GM12874 (cell line): ENCODE data around the gene CCDC57.

Source experiments
- TF ChIP-seq, protein P1 (sequence below): IDR thresholded peaks from 2 replicates; pipeline ENCODE4 v1.5.1; 2011; ENCODE audit warnings: low read depth, mild to moderate bottlenecking, control low read depth, low read length, moderate library complexity; ENCODE audit not compliant: insufficient read depth

CCDC57 gene

DNA sequence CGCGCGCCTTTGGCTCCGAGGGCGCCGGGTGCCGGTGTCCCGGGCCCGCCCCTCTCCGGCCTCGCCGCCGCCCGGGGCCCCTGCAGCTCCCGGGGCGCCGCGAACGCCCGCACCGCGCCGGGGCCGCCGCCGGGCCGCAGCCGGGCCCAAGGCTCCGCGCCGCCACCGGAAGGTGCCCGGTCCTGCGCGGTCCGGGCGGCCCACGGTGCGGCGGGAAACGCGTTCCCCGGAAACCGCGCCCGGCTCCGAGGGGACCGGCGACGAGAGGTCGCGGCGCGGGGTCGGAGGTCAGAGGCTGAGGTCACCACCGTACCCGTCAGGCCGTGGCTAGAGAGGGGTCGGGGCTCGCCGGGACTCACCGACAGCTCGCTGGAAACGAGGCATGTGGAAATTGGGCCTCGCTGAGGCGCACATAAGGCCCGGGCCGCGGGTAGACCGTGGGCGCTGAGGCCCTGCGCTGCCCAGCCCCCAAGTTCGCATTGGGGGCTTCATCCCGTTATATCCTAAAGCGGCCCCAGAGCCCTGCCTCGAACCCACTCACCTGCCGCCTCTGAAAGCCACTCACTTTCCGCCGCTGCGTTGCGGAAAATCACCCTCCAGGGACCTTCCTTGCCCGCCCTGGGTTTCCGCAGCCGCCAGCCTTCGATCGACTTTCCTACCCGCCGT is 146.9 kb downstream of the CCDC57 start, which contains the start of gene DUS1L:
Gene DUS1L, minus strand, starts transcription at position 167 of the 666 bp plus-strand sequence. CDS start 745 bp downstream, outside the sequence.
- TF ChIP-seq, protein P1, sequence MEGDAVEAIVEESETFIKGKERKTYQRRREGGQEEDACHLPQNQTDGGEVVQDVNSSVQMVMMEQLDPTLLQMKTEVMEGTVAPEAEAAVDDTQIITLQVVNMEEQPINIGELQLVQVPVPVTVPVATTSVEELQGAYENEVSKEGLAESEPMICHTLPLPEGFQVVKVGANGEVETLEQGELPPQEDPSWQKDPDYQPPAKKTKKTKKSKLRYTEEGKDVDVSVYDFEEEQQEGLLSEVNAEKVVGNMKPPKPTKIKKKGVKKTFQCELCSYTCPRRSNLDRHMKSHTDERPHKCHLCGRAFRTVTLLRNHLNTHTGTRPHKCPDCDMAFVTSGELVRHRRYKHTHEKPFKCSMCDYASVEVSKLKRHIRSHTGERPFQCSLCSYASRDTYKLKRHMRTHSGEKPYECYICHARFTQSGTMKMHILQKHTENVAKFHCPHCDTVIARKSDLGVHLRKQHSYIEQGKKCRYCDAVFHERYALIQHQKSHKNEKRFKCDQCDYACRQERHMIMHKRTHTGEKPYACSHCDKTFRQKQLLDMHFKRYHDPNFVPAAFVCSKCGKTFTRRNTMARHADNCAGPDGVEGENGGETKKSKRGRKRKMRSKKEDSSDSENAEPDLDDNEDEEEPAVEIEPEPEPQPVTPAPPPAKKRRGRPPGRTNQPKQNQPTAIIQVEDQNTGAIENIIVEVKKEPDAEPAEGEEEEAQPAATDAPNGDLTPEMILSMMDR, result no peak

DNA sequence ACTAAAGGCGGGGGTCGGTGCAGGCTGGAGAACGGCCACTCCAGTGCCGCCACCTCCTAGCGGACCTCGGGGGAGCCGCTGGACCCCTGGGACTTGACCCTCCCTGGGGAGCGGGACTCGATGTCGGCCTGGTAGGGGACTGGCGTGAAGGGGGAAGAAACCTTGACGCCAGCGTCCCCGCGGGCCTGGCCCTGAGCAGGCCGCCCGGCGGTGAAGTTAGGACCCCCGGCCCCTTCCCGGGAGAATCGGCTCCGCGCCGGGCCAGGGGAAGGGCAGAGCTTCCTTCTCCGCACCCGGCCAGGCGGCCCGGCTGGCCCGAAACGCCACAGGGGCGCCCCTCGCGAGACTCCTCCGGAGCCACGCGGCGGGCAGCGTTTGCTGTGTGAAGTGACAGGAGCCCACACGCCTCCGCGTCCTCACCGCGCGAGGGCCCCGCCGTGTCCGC is 147.4 kb downstream of the CCDC57 start:
- TF ChIP-seq, protein P1, result no peak

DNA sequence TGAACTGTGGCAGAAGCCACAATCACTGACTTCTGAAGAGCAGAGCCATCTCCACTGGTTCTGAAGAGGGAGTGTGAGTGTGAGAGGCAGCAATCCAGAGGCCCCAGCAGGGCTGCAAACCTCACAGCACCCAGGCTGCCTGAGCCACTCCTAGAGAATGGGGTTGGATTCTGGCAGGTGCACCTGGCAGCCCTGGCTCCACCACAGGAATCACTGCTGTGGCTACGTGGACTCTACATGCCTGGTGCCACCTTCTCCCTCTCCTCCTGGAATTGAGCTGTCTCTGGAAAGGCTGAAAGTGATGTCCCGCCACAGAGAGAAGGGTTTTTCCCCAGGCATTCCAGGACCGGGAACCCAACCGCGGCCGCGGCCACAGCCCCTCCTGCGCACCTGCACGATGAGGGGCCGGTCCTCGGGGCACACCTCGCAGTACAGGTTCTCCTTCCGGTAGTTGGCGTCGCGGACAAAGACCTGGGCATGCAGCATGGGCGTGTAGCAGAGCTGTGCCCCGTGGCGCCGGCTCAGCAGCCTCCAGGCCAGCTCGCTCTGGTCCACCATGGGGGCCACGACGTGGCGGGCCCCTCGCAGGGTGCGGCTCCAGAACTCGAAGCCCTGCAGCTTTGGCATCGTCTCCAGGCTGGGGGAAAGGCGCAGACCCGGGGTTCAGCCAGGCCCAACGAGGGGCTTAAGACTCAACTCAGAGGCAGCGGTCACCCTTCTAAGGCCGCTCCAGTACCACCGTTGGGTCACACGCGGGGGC is 148.0 kb downstream of the CCDC57 start:
- TF ChIP-seq, protein P1, result no peak

DNA sequence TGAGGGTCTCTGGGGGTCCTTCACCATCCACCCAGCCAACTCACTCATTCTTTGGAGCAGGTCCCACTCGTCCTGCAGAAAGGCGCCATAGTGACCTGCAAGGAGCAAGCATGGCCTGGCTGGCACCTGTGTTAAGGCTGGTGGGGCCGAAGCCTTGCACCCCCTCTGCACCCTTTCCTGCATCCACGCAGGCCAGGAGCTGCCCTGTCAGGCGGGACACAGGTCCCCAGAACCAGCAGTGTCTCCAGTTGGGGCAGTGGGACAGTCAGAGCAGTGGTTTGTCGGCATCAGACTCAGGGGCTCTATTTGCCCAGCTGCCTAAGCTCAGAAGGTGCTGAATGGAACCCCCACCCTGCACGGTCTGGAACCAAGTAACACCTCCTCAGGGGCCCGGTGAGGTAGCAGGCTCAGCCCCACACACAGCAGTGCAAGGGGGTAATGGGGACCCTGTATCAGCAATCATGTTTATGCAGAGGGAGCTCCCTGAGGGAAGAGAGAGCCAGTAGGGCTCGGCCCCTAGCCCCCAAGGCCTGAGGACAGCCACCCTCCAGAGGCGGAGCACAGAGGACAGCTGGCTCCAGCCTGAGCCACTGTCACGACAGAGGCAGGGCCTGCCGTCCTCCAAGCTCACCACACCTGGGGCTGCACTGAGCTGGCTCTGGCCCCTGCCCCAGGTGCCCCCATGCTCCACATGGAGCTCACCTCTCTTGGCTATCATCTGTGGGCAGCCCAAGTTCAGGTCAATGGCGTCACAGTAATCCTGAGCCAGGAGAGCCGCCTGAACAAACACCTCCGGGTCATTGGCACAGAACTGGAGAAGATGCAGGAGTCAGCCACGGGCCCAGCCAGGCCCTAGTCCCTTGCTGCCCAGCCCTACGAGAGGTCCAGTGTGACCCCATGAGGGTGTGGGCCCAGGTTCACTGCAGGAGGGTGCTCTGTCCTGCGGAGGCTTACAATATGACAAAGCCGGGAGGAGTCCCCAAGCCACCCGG is 148.9 kb downstream of the CCDC57 start:
- TF ChIP-seq, protein P1, result no peak

DNA sequence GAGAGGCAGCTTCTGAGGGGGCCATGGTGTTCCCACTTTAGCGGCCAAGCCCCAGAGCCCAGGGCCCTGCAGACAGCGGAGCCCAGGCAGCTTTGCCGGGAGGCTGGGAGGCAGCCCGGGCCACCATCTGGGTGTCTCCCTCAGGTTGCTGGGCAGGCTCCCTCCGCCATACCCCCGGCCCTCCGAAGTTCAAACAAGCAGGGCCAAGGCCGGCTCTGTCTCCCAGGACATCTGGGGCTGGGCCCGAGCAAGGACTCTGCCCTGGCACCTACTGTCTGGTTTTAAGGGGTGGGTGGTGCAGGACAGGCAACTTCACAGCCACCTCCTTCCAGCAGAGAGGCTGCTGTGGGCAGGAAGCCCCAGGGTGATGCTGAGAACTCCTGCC is 149.7 kb downstream of the CCDC57 start:
- TF ChIP-seq, protein P1, result no peak

DNA sequence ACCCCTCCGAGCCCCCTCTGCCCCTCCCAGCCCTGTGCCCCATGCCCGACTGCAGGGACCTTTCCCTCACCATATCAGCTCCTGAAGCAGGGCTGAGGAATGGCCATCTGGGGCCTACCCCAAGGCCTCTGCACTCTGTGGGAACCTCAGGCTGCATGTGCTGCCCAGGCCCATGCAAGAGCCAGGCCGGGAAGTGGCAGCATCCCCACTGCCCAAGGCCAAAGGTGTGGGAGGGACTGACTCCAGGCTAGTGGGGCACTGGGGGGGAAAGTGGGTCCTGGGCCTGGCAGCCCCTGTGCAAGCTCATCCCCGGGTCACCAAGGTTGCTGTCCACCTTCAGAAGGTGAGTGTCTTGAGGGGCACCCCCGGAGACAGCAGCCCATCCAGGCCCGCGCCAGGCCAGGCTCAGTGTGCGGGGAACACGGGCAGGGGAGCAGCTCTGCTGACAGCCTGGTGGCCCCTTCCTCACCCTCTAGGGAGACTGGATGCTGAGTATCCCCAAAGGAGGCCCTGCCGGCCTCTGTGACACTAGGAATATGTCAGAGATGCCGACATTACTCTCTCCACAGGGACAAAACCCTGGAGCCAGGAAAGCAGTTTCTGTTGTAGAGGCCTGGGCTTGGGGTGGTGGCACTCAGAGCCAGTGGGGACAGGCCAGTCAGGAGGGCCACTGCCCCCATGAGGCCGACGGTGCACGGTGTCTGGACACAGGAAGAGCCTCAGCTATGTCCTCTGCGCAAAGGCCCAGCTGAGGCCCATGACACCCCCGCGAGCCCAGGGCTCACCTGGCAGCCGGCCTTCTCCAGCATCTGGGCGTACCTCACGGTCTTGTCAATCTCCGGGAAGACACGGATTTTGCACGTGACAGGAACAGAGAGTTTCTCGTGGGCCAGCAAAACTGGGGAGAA is 150.3 kb downstream of the CCDC57 start:
- TF ChIP-seq, protein P1, result no peak
